Left hindlimb (tissue), 1 donor: ENCODE results near the gene FOXC1.
A peak's percentile ranks its signal among the peaks of the same experiment; 100 is the strongest.

Source experiments
- DNase-seq: peaks from one replicate; pipeline ENCODE4 v3.0.0-alpha.2; 2018

The FOXC1 gene

GRCh38 chr6:1584996-1585668 lies 24.6 kb upstream of the FOXC1 start:
- no peak for DNase-seq

GRCh38 chr6:1585669-1586049 lies 24.1 kb upstream of the FOXC1 start:
- DNase-seq: no peak

- DNase-seq: no peak
These were observed 23.5 kb upstream of the FOXC1 start for GRCh38 chr6:1586256-1586655.

- DNase-seq: no peak
These were observed 22.8 kb upstream of the FOXC1 start for GRCh38 chr6:1586861-1587450.

GRCh38 chr6:1587546-1587945 lies 22.2 kb upstream of the FOXC1 start:
- peak; percentile 69 for DNase-seq

- no peak for DNase-seq
These were observed 21.7 kb upstream of the FOXC1 start for GRCh38 chr6:1587977-1588376.

GRCh38 chr6:1589208-1589607 lies 20.5 kb upstream of the FOXC1 start:
- DNase-seq: no peak

GRCh38 chr6:1590580-1590979 lies 19.1 kb upstream of the FOXC1 start:
- peak; percentile 13 for DNase-seq

GRCh38 chr6:1591243-1591642 lies 18.5 kb upstream of the FOXC1 start:
- DNase-seq: no peak

GRCh38 chr6:1591926-1592325 lies 17.8 kb upstream of the FOXC1 start:
- no peak for DNase-seq

- DNase-seq: no peak
These were observed 16.9 kb upstream of the FOXC1 start for GRCh38 chr6:1592852-1593251.

- peak; percentile 26 for DNase-seq
These were observed 16.3 kb upstream of the FOXC1 start for GRCh38 chr6:1593286-1593957.

- peak; percentile 26 for DNase-seq
These were observed 15.8 kb upstream of the FOXC1 start for GRCh38 chr6:1593958-1594314.

GRCh38 chr6:1594445-1595200 lies 15.1 kb upstream of the FOXC1 start:
- DNase-seq: peak; percentile 16

- peak; percentile 20 for DNase-seq
These were observed 14.2 kb upstream of the FOXC1 start for GRCh38 chr6:1595271-1596087.

- DNase-seq: peak; percentile 81
These were observed 13.4 kb upstream of the FOXC1 start for GRCh38 chr6:1596088-1596852.

- DNase-seq: peak; percentile 23
These were observed 12.5 kb upstream of the FOXC1 start for GRCh38 chr6:1597121-1597744.

- no peak for DNase-seq
These were observed 11.8 kb upstream of the FOXC1 start for GRCh38 chr6:1597924-1598323.

GRCh38 chr6:1598433-1598832 lies 11.3 kb upstream of the FOXC1 start:
- DNase-seq: no peak

- DNase-seq: no peak
These were observed 10.8 kb upstream of the FOXC1 start for GRCh38 chr6:1598886-1599285.

GRCh38 chr6:1599469-1599868 lies 10.2 kb upstream of the FOXC1 start:
- no peak for DNase-seq
